Measurements from ENCODE around the gene IER2. TPM values are rescaled to one million over a fixed set of nuclear protein-coding genes. Genes with fewer than 3 reads are reported as not detected.
"Not testable (repeated sequence)": the region's sequence is repeated elsewhere in the genome, so short reads cannot be mapped to it uniquely, and the experiment has no call there.

Gene IER2
- total and polyA plus RNA-seq, 2 donors (not counting 1 experiment from before 2014, with no cell fraction given) = 16.5 to 26.4 TPM

GRCh38 chr19:13176345-13176744, 26.1 kb downstream of the IER2 start:
- no peaks in the 10 kb centered on the region for H3K36me3 ChIP-seq (ENCODE audit: control insufficient read depth, insufficient read depth, low read length)
- no peaks in the 10 kb centered on the region for H3K27me3 ChIP-seq (ENCODE audit: control insufficient read depth, insufficient read depth, low read length)
- no peak overlapping the region for H3K4me3 ChIP-seq (replicated peaks in 1 of 4; ENCODE audit: control extremely low read depth in 1 of 4, insufficient read depth in 1 of 4, low read depth in 3 of 4, low read length in 4 of 4)
- H3K79me2 ChIP-seq (ENCODE audit: control insufficient read depth, insufficient read depth, low read length) = no peaks in the 10 kb centered on the region
- peaks cover 13% of the 10 kb centered on the region for H3K4me1 ChIP-seq (ENCODE audit: control insufficient read depth, extremely low read depth, insufficient read depth, low read length)
- no peaks in the 10 kb centered on the region for H3K9me3 ChIP-seq (ENCODE audit: control insufficient read depth, insufficient read depth, low read depth, low read length)
- H4K20me1 ChIP-seq (ENCODE audit: control insufficient read depth, extremely low read depth, insufficient read depth, low read length) = no peaks in the 10 kb centered on the region
- H2AFZ ChIP-seq (ENCODE audit: low read length) = no peak overlapping the region
- H3K4me2 ChIP-seq (ENCODE audit: extremely low read depth, insufficient read depth, low read length) = no peak overlapping the region
- DNase-seq (ENCODE audit: low read depth in 2 of 2) = peak in 1 of 2 donors; percentile 79
- no peak overlapping the region for H3K27ac ChIP-seq (ENCODE audit: insufficient read depth, low read length)
- H3K9ac ChIP-seq (ENCODE audit: insufficient read depth, low read length) = no peak overlapping the region
- TF ChIP-seq EZH2 (IDR thresholded peaks at IDR 0.05; ENCODE audit: low read length, missing control alignments) = no peak
- no peak for TF ChIP-seq CTCF (conservative IDR thresholded peaks at IDR 0.05 in 1 of 2, IDR thresholded peaks at IDR 0.05 in 1 of 2; ENCODE audit: low read depth in 1 of 2, low read length in 2 of 2)

GRCh38 chr19:13177584-13177983, 27.4 kb downstream of the IER2 start:
- H4K20me1 ChIP-seq (ENCODE audit: control insufficient read depth, extremely low read depth, insufficient read depth, low read length) = not testable (repeated sequence)

DNA sequence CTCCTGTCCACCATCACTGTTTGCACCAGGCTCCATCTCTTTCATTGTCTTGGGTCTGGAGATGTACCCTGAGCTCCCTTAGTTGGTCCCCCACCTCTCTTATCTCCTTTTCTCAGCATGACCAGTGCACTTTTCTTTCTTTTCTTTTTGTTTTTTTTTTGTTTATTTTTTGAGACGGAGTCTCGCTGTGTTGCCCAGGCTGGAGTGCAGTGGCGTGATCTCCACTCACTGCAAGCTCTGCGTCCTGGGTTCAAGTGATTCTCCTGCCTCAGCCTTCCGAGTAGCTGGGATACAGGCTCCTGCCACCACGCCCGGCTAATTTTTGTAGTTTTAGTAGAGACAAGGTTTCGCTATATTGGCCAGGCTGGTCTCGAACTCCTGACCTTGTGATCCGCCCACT, 28.1 kb downstream of the IER2 start:
- H2AFZ ChIP-seq (ENCODE audit: low read length); DNase-seq (ENCODE audit: low read depth in 2 of 2); H3K79me2 ChIP-seq (ENCODE audit: control insufficient read depth, insufficient read depth, low read length): not testable (repeated sequence)

More at GRCh38 chr19:13177584-13177983, 27.4 kb downstream of the IER2 start:
- not testable (repeated sequence) for H3K4me2 ChIP-seq (ENCODE audit: extremely low read depth, insufficient read depth, low read length); H2AFZ ChIP-seq (ENCODE audit: low read length); H3K9ac ChIP-seq (ENCODE audit: insufficient read depth, low read length); H3K9me3 ChIP-seq (ENCODE audit: control insufficient read depth, insufficient read depth, low read depth, low read length); DNase-seq (ENCODE audit: low read depth in 2 of 2); H3K27me3 ChIP-seq (ENCODE audit: control insufficient read depth, insufficient read depth, low read length); H3K36me3 ChIP-seq (ENCODE audit: control insufficient read depth, insufficient read depth, low read length); H3K79me2 ChIP-seq (ENCODE audit: control insufficient read depth, insufficient read depth, low read length); H3K4me3 ChIP-seq (replicated peaks in 1 of 4; ENCODE audit: control extremely low read depth in 1 of 4, insufficient read depth in 1 of 4, low read depth in 3 of 4, low read length in 4 of 4); H3K27ac ChIP-seq (ENCODE audit: insufficient read depth, low read length)
- peaks cover 14% of the 10 kb centered on the region for H3K4me1 ChIP-seq (ENCODE audit: control insufficient read depth, extremely low read depth, insufficient read depth, low read length)

DNA sequence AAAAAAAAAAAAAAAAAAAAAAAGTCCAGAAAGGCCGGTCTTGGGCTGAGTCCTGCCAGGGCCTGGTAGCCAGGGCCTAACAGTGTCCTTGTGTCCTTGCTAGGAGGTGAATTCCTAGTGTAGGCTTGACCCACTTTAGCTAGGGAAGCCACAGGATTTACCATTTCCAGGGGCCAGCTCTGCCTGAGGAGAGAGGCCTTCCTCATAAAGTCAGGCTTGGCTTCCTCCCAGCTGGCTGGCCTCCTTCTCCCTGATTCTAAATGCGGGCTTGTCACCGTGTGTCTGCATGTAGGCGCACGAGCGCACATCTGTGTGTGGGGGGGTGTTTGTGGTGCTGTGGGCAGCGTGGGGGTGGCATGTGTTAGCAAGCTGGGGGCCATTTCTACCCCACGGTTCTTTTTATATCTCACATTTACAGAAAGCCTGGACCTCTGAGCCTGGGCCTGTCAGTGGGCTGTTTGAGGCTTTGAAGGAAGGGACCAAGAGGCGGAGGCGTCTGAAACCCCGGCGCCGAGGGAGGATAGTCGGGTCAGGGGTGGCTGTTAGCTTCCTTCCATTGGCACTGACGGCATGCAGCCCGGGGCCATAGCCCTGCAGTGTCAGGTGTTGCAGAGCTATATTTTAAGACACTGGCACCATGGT, 31.7 kb downstream of the IER2 start:
- Histone ChIP-seq H3K9ac (ENCODE audit: insufficient read depth, low read length) (no peak overlapping the region), H3K79me2 (ENCODE audit: control insufficient read depth, insufficient read depth, low read length) (no peaks in the 10 kb centered on the region), H3K27ac (ENCODE audit: insufficient read depth, low read length) (peak overlapping the region; percentile 34), H3K4me1 (ENCODE audit: control insufficient read depth, extremely low read depth, insufficient read depth, low read length) (peaks cover 8% of the 10 kb centered on the region), H3K36me3 (ENCODE audit: control insufficient read depth, insufficient read depth, low read length) (no peaks in the 10 kb centered on the region), H3K4me3 (replicated peaks in 1 of 4; ENCODE audit: control extremely low read depth in 1 of 4, insufficient read depth in 1 of 4, low read depth in 3 of 4, low read length in 4 of 4) (no peak overlapping the region), H4K20me1 (ENCODE audit: control insufficient read depth, extremely low read depth, insufficient read depth, low read length) (no peaks in the 10 kb centered on the region), H3K9me3 (ENCODE audit: control insufficient read depth, insufficient read depth, low read depth, low read length) (no peaks in the 10 kb centered on the region), H3K4me2 (ENCODE audit: extremely low read depth, insufficient read depth, low read length) (no peak overlapping the region), H3K27me3 (ENCODE audit: control insufficient read depth, insufficient read depth, low read length) (no peaks in the 10 kb centered on the region), H2AFZ (ENCODE audit: low read length) (peak overlapping the region; percentile 58)
- peak; percentile 61 to 76 for DNase-seq (ENCODE audit: low read depth in 2 of 2)
- TF ChIP-seq EZH2 (IDR thresholded peaks at IDR 0.05; ENCODE audit: low read length, missing control alignments) (no peak), CTCF (conservative IDR thresholded peaks at IDR 0.05 in 1 of 2, IDR thresholded peaks at IDR 0.05 in 1 of 2; ENCODE audit: low read depth in 1 of 2, low read length in 2 of 2) (no peak)

More for the DNA sequence above, 28.1 kb downstream of the IER2 start:
- not testable (repeated sequence) for H3K36me3 ChIP-seq (ENCODE audit: control insufficient read depth, insufficient read depth, low read length); H3K27ac ChIP-seq (ENCODE audit: insufficient read depth, low read length); H3K9ac ChIP-seq (ENCODE audit: insufficient read depth, low read length); H3K4me2 ChIP-seq (ENCODE audit: extremely low read depth, insufficient read depth, low read length); H3K4me1 ChIP-seq (ENCODE audit: control insufficient read depth, extremely low read depth, insufficient read depth, low read length); H4K20me1 ChIP-seq (ENCODE audit: control insufficient read depth, extremely low read depth, insufficient read depth, low read length); H3K4me3 ChIP-seq (replicated peaks in 1 of 4; ENCODE audit: control extremely low read depth in 1 of 4, insufficient read depth in 1 of 4, low read depth in 3 of 4, low read length in 4 of 4); H3K27me3 ChIP-seq (ENCODE audit: control insufficient read depth, insufficient read depth, low read length); H3K9me3 ChIP-seq (ENCODE audit: control insufficient read depth, insufficient read depth, low read depth, low read length)

DNA sequence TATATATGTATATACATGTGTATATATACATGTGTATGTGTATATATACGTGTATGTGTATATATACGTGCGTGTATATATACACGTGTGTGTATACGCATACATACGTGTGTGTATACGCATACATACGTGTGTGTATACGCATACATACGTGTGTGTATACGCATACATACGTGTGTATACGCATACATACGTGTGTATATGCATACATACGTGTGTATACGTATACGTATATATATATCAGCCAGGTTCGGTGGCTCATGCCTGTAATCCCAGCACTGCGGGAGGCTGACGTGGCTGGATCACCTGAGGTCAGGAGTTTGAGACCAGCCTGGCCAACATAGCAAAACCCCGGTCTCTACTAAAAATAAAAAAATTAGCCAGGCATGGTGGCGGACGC, 34.7 kb downstream of the IER2 start:
- not testable (repeated sequence) for DNase-seq (ENCODE audit: low read depth in 2 of 2); H3K9ac ChIP-seq (ENCODE audit: insufficient read depth, low read length); H2AFZ ChIP-seq (ENCODE audit: low read length); H3K9me3 ChIP-seq (ENCODE audit: control insufficient read depth, insufficient read depth, low read depth, low read length); H3K27me3 ChIP-seq (ENCODE audit: control insufficient read depth, insufficient read depth, low read length); H3K79me2 ChIP-seq (ENCODE audit: control insufficient read depth, insufficient read depth, low read length); H3K4me2 ChIP-seq (ENCODE audit: extremely low read depth, insufficient read depth, low read length); H3K36me3 ChIP-seq (ENCODE audit: control insufficient read depth, insufficient read depth, low read length); H4K20me1 ChIP-seq (ENCODE audit: control insufficient read depth, extremely low read depth, insufficient read depth, low read length); H3K4me1 ChIP-seq (ENCODE audit: control insufficient read depth, extremely low read depth, insufficient read depth, low read length); H3K4me3 ChIP-seq (replicated peaks in 1 of 4; ENCODE audit: control extremely low read depth in 1 of 4, insufficient read depth in 1 of 4, low read depth in 3 of 4, low read length in 4 of 4); H3K27ac ChIP-seq (ENCODE audit: insufficient read depth, low read length)

Data from fibroblast of lung (primary cell).